Stimulated activated CD8-positive, alpha-beta memory T cell treated with anti-CD3 and anti-CD28 coated beads, Interleukin-4, amount 100 ng/mL, for 1 hour (primary cell): Measurements from ENCODE around the gene ADARB2.
"Not testable (repeated sequence)": the region's sequence is repeated elsewhere in the genome, so short reads cannot be mapped to it uniquely, and the experiment has no call there.

Experiments
- DNase-seq, 2 donors: peaks; one replicate each; pipeline ENCODE4 v3.0.0-alpha.2; 2020; ENCODE audit warnings: low read depth in 2 of 2, low spot score in 1 of 2

The ADARB2 gene

GRCh38 chr10:1737222-1738061 is at the start of gene ADARB2:
Gene ADARB2, minus strand, starts transcription at chr10:1737525.
- DNase-seq, result no peak

DNA sequence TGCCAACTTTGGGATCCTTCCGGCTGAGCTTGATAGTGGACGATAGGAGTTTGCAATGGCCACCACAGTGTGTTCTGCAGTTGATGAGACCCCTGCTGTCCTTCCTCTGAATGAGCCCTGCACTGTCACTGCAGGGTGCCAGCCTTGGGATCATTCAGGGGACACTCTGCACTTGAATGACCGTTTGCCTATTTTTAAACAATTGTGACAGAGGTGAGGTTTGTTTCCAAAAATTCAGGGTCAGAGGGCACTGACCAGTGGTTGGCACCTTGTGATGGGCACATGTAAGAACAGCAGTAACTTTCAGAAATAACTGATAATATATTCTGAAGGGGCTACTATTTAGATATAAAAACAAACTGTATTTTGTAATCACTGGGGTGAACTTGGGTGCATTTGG is 48.5 kb upstream of the ADARB2 start:
- DNase-seq, result no peak

- DNase-seq, result no peak
Measured at GRCh38 chr10:1782841-1783240, 45.5 kb upstream of the ADARB2 start.

DNA sequence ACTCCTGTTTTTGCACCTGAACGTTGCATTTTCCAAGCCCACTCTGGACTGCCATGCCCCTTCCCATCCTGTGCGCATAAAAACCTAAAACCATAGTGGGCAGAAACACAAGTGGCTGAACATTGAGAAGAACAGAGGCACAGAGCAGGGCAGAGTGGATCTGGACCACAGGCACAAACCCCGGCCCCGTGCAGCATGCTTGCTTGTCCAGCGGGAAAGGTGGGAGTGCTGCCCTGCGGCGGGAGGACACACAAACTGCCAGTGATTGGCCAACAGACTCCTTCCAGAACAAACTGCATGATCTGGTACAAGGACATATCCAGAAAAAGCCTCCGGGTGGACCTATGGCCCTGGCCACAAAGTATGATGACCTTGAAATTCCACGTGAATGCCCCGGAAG is 42.5 kb upstream of the ADARB2 start:
- no peak for DNase-seq

GRCh38 chr10:1778375-1778969 is 41.1 kb upstream of the ADARB2 start:
- DNase-seq, result no peak

GRCh38 chr10:1776127-1776662 is 38.9 kb upstream of the ADARB2 start:
- DNase-seq, result no peak

- DNase-seq, result no peak
Measured at GRCh38 chr10:1774796-1775195, 37.5 kb upstream of the ADARB2 start.

DNA sequence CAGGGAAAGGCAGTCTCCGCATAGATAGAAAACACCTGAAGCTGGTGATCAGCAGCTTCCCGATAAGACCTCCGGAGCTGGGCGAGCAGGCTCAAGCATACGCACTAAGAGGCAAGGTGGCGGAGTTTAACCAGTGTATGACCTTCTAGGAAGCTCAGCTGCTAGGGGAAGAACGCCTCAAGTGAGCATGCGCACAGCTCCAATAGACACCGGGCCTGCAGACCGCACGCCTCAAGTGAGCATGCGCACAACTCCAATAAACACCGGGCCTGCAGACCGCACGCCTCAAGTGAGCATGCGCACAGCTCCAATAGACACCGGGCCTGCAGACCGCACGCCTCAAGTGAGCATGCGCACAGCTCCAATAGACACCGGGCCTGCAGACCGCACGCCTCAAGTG is 35.9 kb upstream of the ADARB2 start:
- not testable (repeated sequence) for DNase-seq

DNA sequence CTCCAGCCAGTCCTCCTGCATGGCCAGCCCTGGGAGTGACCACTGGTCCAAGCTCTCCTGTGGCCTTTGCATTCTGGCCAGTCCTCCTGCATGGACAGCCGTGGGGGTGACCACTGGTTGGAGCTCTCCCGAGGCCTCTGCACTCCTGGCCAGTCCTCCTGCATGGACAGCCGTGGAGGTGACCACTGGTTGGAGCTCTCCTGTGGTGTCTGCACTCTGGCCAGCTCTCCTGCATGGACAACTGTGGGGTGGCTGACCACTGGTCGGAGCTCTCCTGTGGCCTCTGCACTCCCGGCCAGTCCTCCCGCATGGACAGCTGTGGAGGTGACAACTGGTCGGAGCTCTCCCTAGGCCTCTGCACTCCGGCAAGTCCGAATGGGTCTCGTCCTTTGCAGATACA is 28.7 kb upstream of the ADARB2 start:
- DNase-seq, result no peak

GRCh38 chr10:1762076-1762475 is 24.8 kb upstream of the ADARB2 start:
- no peak for DNase-seq

- no peak for DNase-seq
Measured at GRCh38 chr10:1754506-1755153, 17.3 kb upstream of the ADARB2 start.

- no peak for DNase-seq
Measured at GRCh38 chr10:1752153-1752552, 14.8 kb upstream of the ADARB2 start.

- DNase-seq, result no peak
Measured at GRCh38 chr10:1747590-1748157, 10.3 kb upstream of the ADARB2 start.

GRCh38 chr10:1746796-1747195 is 9.5 kb upstream of the ADARB2 start:
- no peak for DNase-seq

GRCh38 chr10:1745780-1746456 is 8.6 kb upstream of the ADARB2 start:
- no peak for DNase-seq

DNA sequence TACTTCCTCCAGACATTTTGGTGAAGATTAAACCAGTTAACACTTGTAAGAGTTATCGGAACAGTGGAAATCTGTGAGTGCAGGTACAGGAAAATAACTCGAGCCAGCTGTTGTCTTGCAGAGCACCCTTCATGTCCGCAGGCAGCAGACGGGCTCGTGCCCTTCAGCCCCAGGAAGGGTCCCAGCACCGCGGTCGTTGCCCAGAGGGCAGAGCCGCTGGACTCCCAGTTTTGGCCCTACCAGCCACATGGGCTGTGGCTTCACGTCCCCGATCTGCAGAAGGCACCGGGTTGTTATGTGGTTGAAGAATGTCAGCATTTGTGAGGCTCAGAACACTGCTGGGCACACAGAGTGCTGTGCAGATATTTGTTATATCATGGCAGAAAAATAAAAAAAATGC is 7.2 kb upstream of the ADARB2 start:
- DNase-seq, result no peak

GRCh38 chr10:1743141-1743540 is 5.8 kb upstream of the ADARB2 start:
- no peak for DNase-seq

DNA sequence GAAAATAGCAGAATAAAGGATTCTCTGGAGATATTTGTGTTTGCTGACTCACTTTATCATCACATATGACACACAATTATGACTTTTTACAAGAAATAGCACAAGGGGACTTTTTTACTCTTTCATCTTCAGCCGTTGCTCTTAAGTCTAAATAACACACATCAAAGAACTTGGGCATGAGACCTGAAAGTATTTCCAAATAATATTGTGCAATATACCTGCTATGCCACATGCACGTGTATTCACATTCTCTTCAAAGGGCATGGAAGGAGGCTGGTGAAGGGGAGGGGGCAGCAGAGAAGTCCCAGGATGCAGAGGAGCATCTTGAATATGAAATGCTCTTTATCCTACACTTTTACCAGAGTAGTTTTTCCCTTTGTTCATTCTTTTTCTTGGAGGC is 4.1 kb upstream of the ADARB2 start:
- no peak for DNase-seq

- DNase-seq, result no peak
Measured at GRCh38 chr10:1739751-1740150, 2.4 kb upstream of the ADARB2 start.

DNA sequence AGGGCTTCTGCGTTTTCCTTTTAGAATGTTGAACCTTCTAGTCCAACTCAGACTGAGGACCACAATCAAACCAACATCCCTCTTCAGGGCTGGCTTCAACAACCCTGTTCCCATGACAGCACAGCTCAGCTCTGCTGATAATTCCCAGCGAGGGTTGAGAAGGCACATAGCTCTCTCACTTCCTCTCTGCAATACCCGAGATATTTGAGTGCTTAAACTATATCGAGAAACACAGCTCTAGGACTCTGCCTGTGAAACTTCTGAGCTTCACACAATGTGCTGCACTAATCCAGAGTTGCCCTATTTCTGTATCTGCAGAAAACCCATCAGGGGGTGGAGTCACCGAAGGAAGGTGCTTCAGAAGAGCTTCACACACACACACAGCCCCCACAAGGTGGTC is 1.6 kb upstream of the ADARB2 start:
- DNase-seq, result no peak

GRCh38 chr10:1736972-1737221 is 428 bp downstream of the ADARB2 start:
- DNase-seq, result no peak
